Suprapubic skin (tissue), 4 donors: ENCODE measurements around the gene TTC14.

Experiments used
- EP300 ChIP-seq: sonication (generic); formaldehyde crosslinking; IDR thresholded peaks from one replicate; pipeline ENCODE4 v1.6.1; 2017; ENCODE audit warnings: antibody characterized with exemption
- POLR2A ChIP-seq, 2 donors: fragments of 450-650 bp; IDR thresholded peaks; one replicate each; pipeline ENCODE4 v1.6.1; 2017; ENCODE audit warnings: antibody characterized with exemption in 2 of 2, mild to moderate bottlenecking in 2 of 2, moderate library complexity in 2 of 2
- POLR2AphosphoS5 ChIP-seq, 3 donors: sonication (generic); formaldehyde crosslinking; IDR thresholded peaks; one replicate each; pipeline ENCODE4 v1.6.1; 2017; ENCODE audit warnings: antibody characterized with exemption in 3 of 3
- TF ChIP-seq, protein P1 (sequence below), 2 donors: fragments of 200-600 bp in 1 of 2; fragments of 450-650 bp in 1 of 2; sonication (generic) in 1 of 2; IDR thresholded peaks; one replicate each; pipeline ENCODE4 v1.5.1; 2016 to 2019; ENCODE audit warnings: antibody characterized with exemption in 2 of 2, mild to moderate bottlenecking in 1 of 2, moderate library complexity in 1 of 2

GRCh38 chr3:180656406-180656805 lies 54.4 kb downstream of the TTC14 start:
- TF ChIP-seq, protein P1, sequence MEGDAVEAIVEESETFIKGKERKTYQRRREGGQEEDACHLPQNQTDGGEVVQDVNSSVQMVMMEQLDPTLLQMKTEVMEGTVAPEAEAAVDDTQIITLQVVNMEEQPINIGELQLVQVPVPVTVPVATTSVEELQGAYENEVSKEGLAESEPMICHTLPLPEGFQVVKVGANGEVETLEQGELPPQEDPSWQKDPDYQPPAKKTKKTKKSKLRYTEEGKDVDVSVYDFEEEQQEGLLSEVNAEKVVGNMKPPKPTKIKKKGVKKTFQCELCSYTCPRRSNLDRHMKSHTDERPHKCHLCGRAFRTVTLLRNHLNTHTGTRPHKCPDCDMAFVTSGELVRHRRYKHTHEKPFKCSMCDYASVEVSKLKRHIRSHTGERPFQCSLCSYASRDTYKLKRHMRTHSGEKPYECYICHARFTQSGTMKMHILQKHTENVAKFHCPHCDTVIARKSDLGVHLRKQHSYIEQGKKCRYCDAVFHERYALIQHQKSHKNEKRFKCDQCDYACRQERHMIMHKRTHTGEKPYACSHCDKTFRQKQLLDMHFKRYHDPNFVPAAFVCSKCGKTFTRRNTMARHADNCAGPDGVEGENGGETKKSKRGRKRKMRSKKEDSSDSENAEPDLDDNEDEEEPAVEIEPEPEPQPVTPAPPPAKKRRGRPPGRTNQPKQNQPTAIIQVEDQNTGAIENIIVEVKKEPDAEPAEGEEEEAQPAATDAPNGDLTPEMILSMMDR (IDR thresholded peaks at IDR 0.05): no peak
- no peak for TF ChIP-seq POLR2A (IDR thresholded peaks at IDR 0.05)
- no peak for TF ChIP-seq EP300
- TF ChIP-seq POLR2AphosphoS5 (IDR thresholded peaks at IDR 0.05): no peak
